HG02642 (cell line): ENCODE measurements around the gene THAP2.
"Not testable (repeated sequence)": the region's sequence is repeated elsewhere in the genome, so short reads cannot be mapped to it uniquely, and the experiment has no call there.

Experiments
- ATAC-seq: cut with Tn5 transposase; IDR thresholded peaks from one replicate; pipeline ENCODE4 v1.9.1; 2021; ENCODE audit warnings: mild to moderate bottlenecking; ENCODE audit not compliant: unreplicated experiment, poor library complexity

THAP2 gene

GRCh38 chr12:71661977-71662530 is 2.0 kb upstream of the THAP2 start:
- ATAC-seq = no peak

- peak; percentile 33 for ATAC-seq
Measured at GRCh38 chr12:71662849-71663560, 1.1 kb upstream of the THAP2 start.

GRCh38 chr12:71664411-71665089 is 449 bp downstream of the THAP2 start:
- peak; percentile 21 for ATAC-seq

- no peak for ATAC-seq
Measured at GRCh38 chr12:71665090-71665463, 976 bp downstream of the THAP2 start.

- ATAC-seq = no peak
Measured at GRCh38 chr12:71666259-71666658, 2.2 kb downstream of the THAP2 start.

- ATAC-seq = no peak
Measured at GRCh38 chr12:71671311-71671710, 7.2 kb downstream of the THAP2 start.

- ATAC-seq = no peak
Measured at GRCh38 chr12:71671816-71672215, 7.7 kb downstream of the THAP2 start.

- ATAC-seq = no peak
Measured at GRCh38 chr12:71682466-71682865, 18.4 kb downstream of the THAP2 start.

- ATAC-seq = no peak
Measured at GRCh38 chr12:71683633-71684032, 19.5 kb downstream of the THAP2 start.

- ATAC-seq = no peak
Measured at GRCh38 chr12:71684081-71684480, 20.0 kb downstream of the THAP2 start.

- ATAC-seq = no peak
Measured at GRCh38 chr12:71685312-71685906, 21.3 kb downstream of the THAP2 start.

GRCh38 chr12:71685914-71686657 is 22.0 kb downstream of the THAP2 start, which contains the start of gene TMEM19:
TSS of gene TMEM19 (plus strand) at chr12:71686082. CDS start at chr12:71686681, 599 bp downstream.
- peak; percentile 94 for ATAC-seq

- ATAC-seq = no peak
Measured at GRCh38 chr12:71686658-71687025, 22.5 kb downstream of the THAP2 start.

GRCh38 chr12:71687172-71687571 is 23.1 kb downstream of the THAP2 start:
- ATAC-seq = not testable (repeated sequence)

GRCh38 chr12:71688961-71689570 is 25.0 kb downstream of the THAP2 start:
- ATAC-seq = no peak

GRCh38 chr12:71691504-71692129 is 27.5 kb downstream of the THAP2 start:
- no peak for ATAC-seq

GRCh38 chr12:71693126-71693525 is 29.0 kb downstream of the THAP2 start:
- no peak for ATAC-seq

- peak; percentile 17 for ATAC-seq
Measured at GRCh38 chr12:71693651-71694050, 29.6 kb downstream of the THAP2 start.

- peak; percentile 90 for ATAC-seq
Measured at GRCh38 chr12:71694099-71694820, 30.2 kb downstream of the THAP2 start.
